HepG2 (cell line): ENCODE data around the gene TOLLIP. TPM values are rescaled to one million over a fixed set of nuclear protein-coding genes. Genes with fewer than 3 reads are reported as not detected.
"Not testable (repeated sequence)": the region's sequence is repeated elsewhere in the genome, so short reads cannot be mapped to it uniquely, and the experiment has no call there.

Source experiments
- ATAC-seq: fragments of 200-7000 bp; cut with Tn5 transposase; 3 replicates; pipeline ENCODE4 v1.9.1; 2020; ENCODE audit warnings: mild to moderate bottlenecking, moderate library complexity
- BruUV-seq: library from RNA; stranded (reverse); fragments of 400-500 nt; replicated peaks from 2 replicates; lab custom pipeline; 2021; lab: Mats Ljungman, UMichigan
- CTCF ChIA-PET: fragments of 300-600 bp; formaldehyde crosslinking; extraction: SDS; loops from one replicate; lab custom pipeline; 2021; ENCODE audit warnings: low total read pairs, inconsistent platforms, low intra/inter-chr PET ratio; lab: Yijun Ruan, JAX
- POLR2A ChIA-PET: fragments of 350-600 bp; sonication (Branson Sonifier 250); formaldehyde crosslinking; loops from one replicate; lab custom pipeline; 2020; ENCODE audit warnings: antibody characterized with exemption, inconsistent platforms; lab: Yijun Ruan, JAX
- DNase-seq: peaks from one replicate; pipeline ENCODE4 v3.0.0-alpha.2; 2015; ENCODE audit warnings: low spot score
- FAIRE-seq: peaks from 3 replicates; lab custom pipeline; 2011; peaks lifted over from hg19 to GRCh38; lab: Jason Lieb, UNC
- H2AFZ ChIP-seq: one replicate; pipeline ENCODE4 v1.6.1; 2011; ENCODE audit warnings: low read length, inconsistent platforms
- H3K27ac ChIP-seq: fragments of 300-600 bp; 3 replicates; pipeline ENCODE4 v1.8.0; 2011; ENCODE audit warnings: mixed run types, mild to moderate bottlenecking, mixed read lengths, low read length, inconsistent platforms; ENCODE audit not compliant: insufficient read depth; ENCODE audit errors: extremely low read length
- H3K27me3 ChIP-seq, 2 experiments: fragments of 200-600 bp in 1 of 2; 2 replicates in 1 of 2; 3 replicates in 1 of 2; pipeline versions ENCODE4 v1.6.0 to v1.8.0; 2011; ENCODE audit warnings: low read length in 2 of 2, mild to moderate bottlenecking in 2 of 2, moderate library complexity in 2 of 2, inconsistent platforms in 1 of 2; ENCODE audit not compliant: insufficient read depth in 2 of 2, control insufficient read depth in 1 of 2
- H3K36me3 ChIP-seq, 2 experiments: fragments of 200-600 bp in 1 of 2; replicated peaks in 1 of 2; 2 replicates in 1 of 2; 3 replicates in 1 of 2; pipeline versions ENCODE4 v1.5.1 to v1.8.0; 2011; ENCODE audit warnings: low read length in 2 of 2, inconsistent platforms in 1 of 2; ENCODE audit not compliant: insufficient read depth in 2 of 2, control insufficient read depth in 1 of 2
- H3K4me1 ChIP-seq: 2 replicates; pipeline ENCODE4 v1.5.1; 2012; ENCODE audit warnings: low read length, inconsistent platforms; ENCODE audit not compliant: insufficient read depth
- H3K4me2 ChIP-seq: 2 replicates; pipeline ENCODE4 v1.6.0; 2011; ENCODE audit warnings: low read depth, low read length, inconsistent platforms
- H3K4me3 ChIP-seq, 3 experiments: fragments of 200-600 bp in 1 of 3; sonication (generic), shearing (Covaris generic) in 1 of 3; replicated peaks in 1 of 3; 2 replicates each; pipeline ENCODE4 v1.5.1; 2011 to 2016; ENCODE audit warnings: low read length in 3 of 3, inconsistent platforms in 2 of 3, low read depth in 2 of 3, mild to moderate bottlenecking in 2 of 3, control low read depth in 1 of 3, mixed read lengths in 1 of 3; ENCODE audit not compliant: insufficient read depth in 1 of 3
- H3K79me2 ChIP-seq: one replicate; pipeline ENCODE4 v1.6.1; 2011; ENCODE audit warnings: low read length, inconsistent platforms; ENCODE audit not compliant: insufficient read depth
- H3K9ac ChIP-seq: 2 replicates; pipeline ENCODE4 v1.6.0; 2011; ENCODE audit warnings: mild to moderate bottlenecking, low read depth, low read length, inconsistent platforms; ENCODE audit not compliant: insufficient read depth
- H3K9me3 ChIP-seq: 2 replicates; pipeline ENCODE4 v1.5.1; 2012; ENCODE audit warnings: mild to moderate bottlenecking, low read length
- H4K20me1 ChIP-seq: 2 replicates; pipeline ENCODE4 v1.6.0; 2011; ENCODE audit warnings: inconsistent platforms, mild to moderate bottlenecking, low read length, moderate library complexity; ENCODE audit not compliant: insufficient read depth
- WGBS: methylation state at CpG from one replicate; pipeline ENCODE4 v1.1.6; 2017; ENCODE audit warnings: low lambda C conversion rate; 5-methylcytosine and 5-hydroxymethylcytosine counted together
- in situ Hi-C: cut with HindIII; loops from 2 replicates; pipeline ENCODE4 v1.10.0; 2017; ENCODE audit warnings: low pct_unique_long_range_greater_than_20kb; ENCODE audit not compliant: extremely low pct_ligation_motif_present
- intact Hi-C: fragments of 100-400 bp; cut with micrococcal nuclease; formaldehyde crosslinking; loops from one replicate; pipeline ENCODE4 v1.10.0; 2022; ENCODE audit not compliant: unreplicated experiment
- polyA plus RNA-seq, 8 experiments: library from polyadenylated mRNA; depleted of rRNA in 3 of 8; stranded (reverse) in 7 of 8; unstranded in 1 of 8; fragments of >200 nt; fragmentation: Illumina TruSeq in 4 of 8; extraction: Trizol in 4 of 8; gene quantifications; 2 replicates each; pipeline versions ENCODE4 v1.2.1 to v1.2.3, GENCODE V29; 2011 to 2016; ENCODE audit warnings: low read depth in 4 of 8, missing spikeins in 1 of 8, mixed read lengths in 1 of 8; ENCODE audit not compliant: insufficient read depth in 1 of 8
- total RNA-seq, 5 experiments: library from RNA; depleted of rRNA; stranded (reverse); fragments of >200 nt; fragmentation: Illumina TruSeq; extraction: Trizol; gene quantifications; 2 replicates each; pipeline ENCODE4 v1.2.3, GENCODE V29; 2016; ENCODE audit warnings: low read depth in 1 of 5

Gene TOLLIP
- total and polyA plus RNA-seq, 2 of the 13 experiments (the other 11 are each of a cell fraction or from before 2014, with no cell fraction given): 25.9 to 47.5 TPM

- H3K9ac ChIP-seq, H3K4me2 ChIP-seq, H3K4me3 ChIP-seq, CTCF ChIA-PET, H3K4me1 ChIP-seq, H3K36me3 ChIP-seq, FAIRE-seq, BruUV-seq, in situ Hi-C loops, H4K20me1 ChIP-seq, H3K27me3 ChIP-seq, intact Hi-C loops, H3K27ac ChIP-seq, DNase-seq, ATAC-seq, H3K9me3 ChIP-seq, H2AFZ ChIP-seq, POLR2A ChIA-PET, H3K79me2 ChIP-seq: not testable (repeated sequence)
- WGBS: 91% methylated on average over 9 of the region's 9 CpGs
Observed at GRCh38 chr11:1244557-1244956, 64.9 kb downstream of the TOLLIP start.

GRCh38 chr11:1243521-1243920, 65.9 kb downstream of the TOLLIP start:
- H3K4me3 ChIP-seq, H4K20me1 ChIP-seq, ATAC-seq, in situ Hi-C loops, H3K27ac ChIP-seq, H3K9me3 ChIP-seq, H3K27me3 ChIP-seq, intact Hi-C loops, H3K4me1 ChIP-seq, H3K36me3 ChIP-seq, CTCF ChIA-PET, POLR2A ChIA-PET, DNase-seq, H3K9ac ChIP-seq, BruUV-seq, H3K4me2 ChIP-seq, FAIRE-seq, H2AFZ ChIP-seq, H3K79me2 ChIP-seq: not testable (repeated sequence)
- WGBS: 72% methylated on average over 9 of the region's 18 CpGs

- H3K36me3 ChIP-seq, H2AFZ ChIP-seq, intact Hi-C loops, H3K9ac ChIP-seq, H3K4me2 ChIP-seq, CTCF ChIA-PET, H4K20me1 ChIP-seq, H3K79me2 ChIP-seq, POLR2A ChIA-PET, H3K9me3 ChIP-seq, ATAC-seq, H3K4me1 ChIP-seq, H3K27ac ChIP-seq, H3K4me3 ChIP-seq, DNase-seq, BruUV-seq, in situ Hi-C loops, H3K27me3 ChIP-seq, FAIRE-seq: not testable (repeated sequence)
- WGBS: 80% methylated on average over 8 of the region's 11 CpGs
Observed at GRCh38 chr11:1242751-1243150, 66.7 kb downstream of the TOLLIP start.
